ENCODE results near the gene VWA5B1.

- TF ChIP-seq CTCF (IDR thresholded peaks at IDR 0.05) (no peak), POLR2A (IDR thresholded peaks at IDR 0.05) (no peak), POLR2AphosphoS5 (IDR thresholded peaks at IDR 0.05; ENCODE audit: insufficient read depth in 1 of 2, low read depth in 1 of 2) (no peak)
These were observed at the start of gene VWA5B1 for GRCh38 chr1:20290624-20291597.

Data from vagina (tissue), 2 donors.